Activated T-cell treated with anti-CD3 and anti-CD28 coated beads, Interleukin-2, amount 50 U/mL, for 4 hours (primary cell): ENCODE data around the gene PIWIL4. TPM values are rescaled to one million over a fixed set of nuclear protein-coding genes. Genes with fewer than 3 reads are reported as not detected.
"Not testable (repeated sequence)": the region's sequence is repeated elsewhere in the genome, so short reads cannot be mapped to it uniquely, and the experiment has no call there.

Source experiments
- ATAC-seq, 2 donors: fragments of 200-7000 bp; cut with Tn5 transposase; one replicate each; pipeline ENCODE4 v1.10.0; 2021
- DNase-seq: peaks from one replicate; pipeline ENCODE4 v3.0.0-alpha.2; 2020
- H3K27me3 Mint-ChIP-seq: one replicate; pipeline ENCODE4 v1.8.0; 2021; ENCODE audit warnings: low read depth, mixed read lengths
- H3K36me3 Mint-ChIP-seq: one replicate; pipeline ENCODE4 v1.8.0; 2022; ENCODE audit warnings: mixed read lengths; ENCODE audit not compliant: insufficient read depth
- H3K4me1 Mint-ChIP-seq: one replicate; pipeline ENCODE4 v1.8.0; 2021; ENCODE audit warnings: low read depth, mixed read lengths
- H3K4me3 Mint-ChIP-seq: one replicate; pipeline ENCODE4 v1.8.0; 2021; ENCODE audit warnings: mild to moderate bottlenecking, moderate library complexity, mixed read lengths
- H3K9me3 Mint-ChIP-seq: one replicate; pipeline ENCODE4 v1.8.0; 2021; ENCODE audit warnings: mixed read lengths
- total RNA-seq, 3 donors: library from RNA; stranded (reverse); gene quantifications; one replicate each; pipeline ENCODE4 v1.2.1, GENCODE V29; 2021

The PIWIL4 gene
- total RNA-seq, 3 donors from 2014 or later = 0.32 to 0.54 (median 0.33) TPM

DNA sequence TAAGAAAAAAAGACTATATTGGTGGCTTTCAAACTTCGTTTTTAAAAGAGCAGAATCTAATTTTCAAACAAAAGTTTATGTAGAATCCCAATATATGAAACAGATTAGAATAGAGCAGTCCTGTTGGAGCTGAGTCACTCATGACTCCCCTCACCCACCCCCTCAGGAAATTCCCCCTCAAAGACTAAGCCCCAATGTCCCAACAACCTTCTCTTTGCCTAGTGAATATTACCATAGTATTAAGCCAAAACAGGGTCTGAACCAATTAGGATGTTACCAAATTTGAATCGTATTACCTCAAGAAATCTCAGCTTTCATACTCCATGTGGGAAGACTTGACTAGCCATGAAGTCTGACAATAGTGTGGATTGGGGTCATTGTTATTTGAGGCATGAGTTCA, 7.8 kb upstream of the PIWIL4 start:
- ATAC-seq (no peak), DNase-seq (no peak)
- H3K27me3 Mint-ChIP-seq = no peaks in the 10 kb centered on the region
- no peaks in the 10 kb centered on the region for H3K36me3 Mint-ChIP-seq
- H3K4me1 Mint-ChIP-seq = no peaks in the 10 kb centered on the region
- no peak overlapping the region for H3K4me3 Mint-ChIP-seq
- no peaks in the 10 kb centered on the region for H3K9me3 Mint-ChIP-seq

DNA sequence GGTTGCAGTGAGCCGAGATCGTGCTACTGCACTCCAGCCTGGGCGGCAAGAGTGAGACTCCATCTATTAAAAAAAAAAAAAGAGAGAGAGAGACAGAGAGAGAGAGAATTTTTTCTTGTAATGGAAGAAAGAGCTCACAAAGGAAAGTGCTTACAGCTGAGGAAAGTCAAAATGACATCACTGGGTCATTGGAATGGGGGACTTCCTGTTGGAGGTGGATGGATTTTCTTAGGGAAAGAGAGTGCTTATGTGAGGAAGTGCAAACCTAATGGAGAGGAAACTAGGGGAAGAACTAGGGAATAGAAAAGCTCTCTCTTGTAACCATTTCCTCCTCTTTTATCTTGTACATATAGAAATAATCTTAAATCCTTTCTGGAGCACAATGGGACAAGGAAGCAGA, 6.3 kb upstream of the PIWIL4 start:
- ATAC-seq (no peak), DNase-seq (no peak)
- no peaks in the 10 kb centered on the region for H3K36me3 Mint-ChIP-seq
- H3K9me3 Mint-ChIP-seq = no peaks in the 10 kb centered on the region
- H3K27me3 Mint-ChIP-seq = no peaks in the 10 kb centered on the region
- H3K4me1 Mint-ChIP-seq = no peaks in the 10 kb centered on the region
- H3K4me3 Mint-ChIP-seq = no peak overlapping the region

- no peak overlapping the region for H3K4me3 Mint-ChIP-seq
- H3K4me1 Mint-ChIP-seq = no peaks in the 10 kb centered on the region
- no peaks in the 10 kb centered on the region for H3K27me3 Mint-ChIP-seq
- no peaks in the 10 kb centered on the region for H3K36me3 Mint-ChIP-seq
- no peaks in the 10 kb centered on the region for H3K9me3 Mint-ChIP-seq
- DNase-seq = no peak
- ATAC-seq = no peak
Observed at GRCh38 chr11:94563176-94563847, 3.9 kb upstream of the PIWIL4 start.

DNA sequence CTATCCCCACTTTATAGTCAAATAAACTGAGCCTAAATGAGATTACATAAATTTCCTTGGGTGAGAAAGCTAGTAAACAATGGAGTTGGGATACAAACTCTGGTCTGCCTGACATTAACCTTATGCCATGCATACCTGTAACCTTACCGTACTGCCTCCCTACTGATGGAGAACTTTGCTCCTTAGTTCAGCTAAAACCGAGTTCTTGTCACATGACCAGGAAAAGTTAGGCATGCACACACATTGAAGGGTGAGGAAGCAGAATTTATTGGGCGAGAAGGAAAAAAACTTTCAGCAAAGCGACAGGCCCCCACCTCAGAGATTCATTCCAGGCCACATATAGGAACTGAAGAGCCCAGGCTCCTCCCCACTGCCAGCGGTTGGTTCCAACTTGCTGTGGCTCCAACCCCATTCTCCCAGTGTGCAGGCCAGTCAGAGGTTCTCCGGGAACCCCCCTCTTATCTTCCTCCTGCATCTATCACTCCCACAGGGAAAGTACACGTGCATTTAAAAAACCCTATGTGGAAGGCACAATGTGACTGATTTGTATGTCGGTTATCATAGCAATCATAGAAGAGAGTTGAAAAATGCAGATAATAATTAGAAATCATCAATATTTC, 3.2 kb upstream of the PIWIL4 start:
- no peak for ATAC-seq
- DNase-seq = no peak
- no peaks in the 10 kb centered on the region for H3K36me3 Mint-ChIP-seq
- no peak overlapping the region for H3K4me3 Mint-ChIP-seq
- H3K9me3 Mint-ChIP-seq = no peaks in the 10 kb centered on the region
- no peaks in the 10 kb centered on the region for H3K27me3 Mint-ChIP-seq
- H3K4me1 Mint-ChIP-seq = no peaks in the 10 kb centered on the region

- Mint-ChIP-seq H3K4me3 (no peak overlapping the region), H3K4me1 (no peaks in the 10 kb centered on the region), H3K27me3 (no peaks in the 10 kb centered on the region), H3K9me3 (no peaks in the 10 kb centered on the region), H3K36me3 (no peaks in the 10 kb centered on the region)
- no peak for DNase-seq
- ATAC-seq = no peak
Observed at GRCh38 chr11:94568200-94568599, 1.0 kb downstream of the PIWIL4 start.

GRCh38 chr11:94568717-94569116, 1.5 kb downstream of the PIWIL4 start:
- Mint-ChIP-seq H3K4me3 (no peak overlapping the region), H3K36me3 (no peaks in the 10 kb centered on the region), H3K9me3 (no peaks in the 10 kb centered on the region), H3K27me3 (no peaks in the 10 kb centered on the region), H3K4me1 (no peaks in the 10 kb centered on the region)
- DNase-seq (no peak), ATAC-seq (no peak)

- not testable (repeated sequence) for H3K27me3 Mint-ChIP-seq, H3K4me1 Mint-ChIP-seq, H3K36me3 Mint-ChIP-seq, H3K4me3 Mint-ChIP-seq, DNase-seq, ATAC-seq, H3K9me3 Mint-ChIP-seq
Observed at GRCh38 chr11:94572975-94573374, 5.8 kb downstream of the PIWIL4 start.

DNA sequence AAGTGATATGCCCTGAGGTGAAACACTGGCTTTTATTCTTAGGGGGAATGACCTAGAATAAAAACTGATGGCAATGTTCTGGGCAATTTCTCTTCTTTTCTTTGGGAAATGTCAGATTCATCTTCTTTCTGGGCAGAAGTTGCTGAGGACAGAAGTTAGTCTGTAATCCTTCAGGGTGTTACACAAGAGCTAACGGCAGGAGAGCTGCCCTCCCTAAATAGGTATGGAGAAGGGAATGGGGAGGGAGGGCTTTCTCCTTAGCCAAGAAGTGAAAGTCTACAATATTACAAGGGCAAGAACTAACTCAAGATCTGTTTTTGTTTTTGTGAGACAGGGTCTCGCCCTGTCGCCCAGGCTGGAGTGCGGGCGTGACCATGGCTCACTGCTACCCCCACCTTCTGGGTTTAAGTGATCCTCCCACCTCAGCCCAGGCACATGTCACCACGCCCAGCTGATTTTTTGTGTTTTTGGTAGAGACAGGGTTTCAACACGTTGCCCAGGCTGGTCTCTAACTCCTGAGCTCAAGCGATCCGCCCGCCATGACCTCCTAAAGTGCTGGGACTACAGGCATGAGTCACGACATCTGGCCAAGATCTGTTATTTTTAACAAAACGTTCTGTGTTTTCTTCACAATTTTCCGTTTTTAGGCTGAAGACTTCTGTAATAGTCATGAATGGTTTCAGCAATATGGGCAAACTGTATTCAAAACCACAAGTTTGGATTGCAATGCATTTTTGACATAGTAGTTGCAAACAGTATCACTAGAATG, 7.2 kb downstream of the PIWIL4 start:
- Mint-ChIP-seq H3K27me3 (no peaks in the 10 kb centered on the region), H3K36me3 (no peaks in the 10 kb centered on the region), H3K4me1 (no peaks in the 10 kb centered on the region), H3K4me3 (no peak overlapping the region), H3K9me3 (no peaks in the 10 kb centered on the region)
- DNase-seq = no peak
- ATAC-seq = no peak

- Mint-ChIP-seq H3K4me1 (no peaks in the 10 kb centered on the region), H3K36me3 (no peaks in the 10 kb centered on the region), H3K27me3 (no peaks in the 10 kb centered on the region), H3K4me3 (no peak overlapping the region), H3K9me3 (no peaks in the 10 kb centered on the region)
- no peak for ATAC-seq
- no peak for DNase-seq
Observed at GRCh38 chr11:94576306-94576705, 9.1 kb downstream of the PIWIL4 start.

GRCh38 chr11:94577841-94578240, 10.7 kb downstream of the PIWIL4 start:
- ATAC-seq = no peak
- H3K36me3 Mint-ChIP-seq = no peaks in the 10 kb centered on the region
- no peaks in the 10 kb centered on the region for H3K9me3 Mint-ChIP-seq
- H3K4me3 Mint-ChIP-seq = no peak overlapping the region
- H3K27me3 Mint-ChIP-seq = no peaks in the 10 kb centered on the region
- DNase-seq = no peak
- H3K4me1 Mint-ChIP-seq = no peaks in the 10 kb centered on the region

GRCh38 chr11:94581926-94582325, 14.8 kb downstream of the PIWIL4 start:
- no peaks in the 10 kb centered on the region for H3K27me3 Mint-ChIP-seq
- no peak for ATAC-seq
- no peak overlapping the region for H3K4me3 Mint-ChIP-seq
- H3K36me3 Mint-ChIP-seq = no peaks in the 10 kb centered on the region
- H3K9me3 Mint-ChIP-seq = no peaks in the 10 kb centered on the region
- DNase-seq = no peak
- H3K4me1 Mint-ChIP-seq = no peaks in the 10 kb centered on the region

DNA sequence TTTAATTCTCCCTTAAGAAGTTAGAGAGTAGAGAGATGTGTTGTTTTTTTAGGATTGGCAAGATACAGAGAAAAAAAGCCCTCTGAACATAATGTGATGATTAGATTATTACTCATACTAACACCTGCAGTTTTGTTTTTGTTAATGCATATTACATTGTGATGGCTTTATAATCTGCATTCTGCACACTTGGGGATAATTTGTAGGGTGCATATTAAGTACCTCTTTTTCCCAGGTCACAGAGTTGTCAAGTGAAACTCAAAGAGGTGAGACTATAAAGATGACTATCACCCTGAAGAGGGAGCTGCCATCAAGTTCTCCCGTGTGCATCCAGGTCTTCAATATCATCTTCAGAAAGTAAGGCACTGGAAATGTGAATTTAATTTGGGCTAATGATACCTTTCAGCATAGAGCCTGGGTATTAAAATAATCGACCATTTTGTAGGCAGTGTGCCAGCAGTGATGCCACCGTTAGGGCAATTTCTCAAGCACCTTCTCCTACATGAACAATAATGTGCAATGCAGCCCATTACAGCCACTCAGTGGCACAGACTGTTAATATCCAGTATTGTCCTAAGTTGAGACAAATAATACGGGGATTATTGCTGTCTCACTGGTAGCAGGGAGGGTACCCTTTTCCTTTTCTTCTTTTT, 16.2 kb downstream of the PIWIL4 start:
- DNase-seq = no peak
- Mint-ChIP-seq H3K4me3 (no peak overlapping the region), H3K4me1 (no peaks in the 10 kb centered on the region), H3K27me3 (no peaks in the 10 kb centered on the region), H3K9me3 (no peaks in the 10 kb centered on the region), H3K36me3 (no peaks in the 10 kb centered on the region)
- peak; percentile 57 to 65 for ATAC-seq

DNA sequence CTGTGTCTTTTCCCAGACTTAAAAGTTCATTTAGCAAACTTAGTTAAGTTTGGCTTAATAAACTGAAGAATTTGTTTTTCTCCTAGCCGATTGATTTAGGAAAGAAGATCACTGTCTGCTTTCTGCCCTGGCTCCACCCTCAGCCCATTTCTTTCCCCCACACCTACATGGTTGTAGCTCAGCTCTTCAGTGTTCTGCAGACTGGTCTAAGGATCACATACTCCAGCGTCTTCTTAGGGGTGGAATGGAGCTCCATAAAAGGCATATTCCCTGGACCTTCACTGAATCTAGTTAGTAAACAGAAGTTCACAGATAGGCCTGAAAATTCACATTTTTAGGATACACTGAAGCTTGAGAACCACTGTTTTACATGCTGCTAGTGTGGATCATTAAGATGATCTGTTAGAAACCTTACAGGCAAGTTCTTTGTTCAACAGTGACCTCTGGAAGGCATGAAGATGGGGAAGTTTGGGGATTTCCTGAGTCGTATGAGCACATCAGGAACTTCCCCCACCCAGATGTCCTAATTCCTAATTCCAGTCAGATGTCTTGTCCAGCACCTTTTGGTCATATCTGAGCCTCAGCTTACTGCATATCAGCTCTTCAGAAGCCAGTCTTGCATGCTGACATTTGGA, 16.8 kb downstream of the PIWIL4 start:
- Mint-ChIP-seq H3K27me3 (no peaks in the 10 kb centered on the region), H3K4me1 (no peaks in the 10 kb centered on the region)
- ATAC-seq = no peak

DNA sequence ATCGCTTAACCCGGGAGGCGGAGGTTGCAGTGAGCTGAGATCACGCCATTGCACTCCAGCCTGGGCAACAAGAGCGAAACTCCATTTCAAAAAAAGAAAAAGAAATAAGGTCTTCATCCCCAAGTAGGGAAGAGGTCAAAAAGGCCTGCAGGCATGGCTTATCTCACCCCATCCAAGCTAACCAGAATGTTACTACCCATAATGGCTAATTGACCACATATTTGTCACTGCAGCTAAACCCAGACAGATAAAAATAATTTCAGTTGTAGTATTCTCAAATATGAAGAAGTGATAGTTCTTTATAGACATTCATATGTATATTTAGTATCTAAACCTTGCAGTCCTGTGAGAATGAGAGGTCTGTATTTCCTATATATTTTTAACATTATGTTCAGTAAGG, 17.8 kb downstream of the PIWIL4 start:
- Mint-ChIP-seq H3K36me3 (no peaks in the 10 kb centered on the region), H3K27me3 (no peaks in the 10 kb centered on the region), H3K4me3 (no peak overlapping the region), H3K9me3 (no peaks in the 10 kb centered on the region), H3K4me1 (no peaks in the 10 kb centered on the region)
- DNase-seq = no peak
- no peak for ATAC-seq

More for the DNA sequence above, 16.8 kb downstream of the PIWIL4 start:
- no peaks in the 10 kb centered on the region for H3K36me3 Mint-ChIP-seq
- no peak overlapping the region for H3K4me3 Mint-ChIP-seq
- no peak for DNase-seq
- no peaks in the 10 kb centered on the region for H3K9me3 Mint-ChIP-seq
